ENCODE measurements around the gene ARHGAP22.
A peak's percentile ranks its signal among the peaks of the same experiment; 100 is the strongest.
"Not testable (repeated sequence)": the region's sequence is repeated elsewhere in the genome, so short reads cannot be mapped to it uniquely, and the experiment has no call there.

Gene ARHGAP22, protein sequence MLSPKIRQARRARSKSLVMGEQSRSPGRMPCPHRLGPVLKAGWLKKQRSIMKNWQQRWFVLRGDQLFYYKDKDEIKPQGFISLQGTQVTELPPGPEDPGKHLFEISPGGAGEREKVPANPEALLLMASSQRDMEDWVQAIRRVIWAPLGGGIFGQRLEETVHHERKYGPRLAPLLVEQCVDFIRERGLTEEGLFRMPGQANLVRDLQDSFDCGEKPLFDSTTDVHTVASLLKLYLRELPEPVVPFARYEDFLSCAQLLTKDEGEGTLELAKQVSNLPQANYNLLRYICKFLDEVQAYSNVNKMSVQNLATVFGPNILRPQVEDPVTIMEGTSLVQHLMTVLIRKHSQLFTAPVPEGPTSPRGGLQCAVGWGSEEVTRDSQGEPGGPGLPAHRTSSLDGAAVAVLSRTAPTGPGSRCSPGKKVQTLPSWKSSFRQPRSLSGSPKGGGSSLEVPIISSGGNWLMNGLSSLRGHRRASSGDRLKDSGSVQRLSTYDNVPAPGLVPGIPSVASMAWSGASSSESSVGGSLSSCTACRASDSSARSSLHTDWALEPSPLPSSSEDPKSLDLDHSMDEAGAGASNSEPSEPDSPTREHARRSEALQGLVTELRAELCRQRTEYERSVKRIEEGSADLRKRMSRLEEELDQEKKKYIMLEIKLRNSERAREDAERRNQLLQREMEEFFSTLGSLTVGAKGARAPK

DNA sequence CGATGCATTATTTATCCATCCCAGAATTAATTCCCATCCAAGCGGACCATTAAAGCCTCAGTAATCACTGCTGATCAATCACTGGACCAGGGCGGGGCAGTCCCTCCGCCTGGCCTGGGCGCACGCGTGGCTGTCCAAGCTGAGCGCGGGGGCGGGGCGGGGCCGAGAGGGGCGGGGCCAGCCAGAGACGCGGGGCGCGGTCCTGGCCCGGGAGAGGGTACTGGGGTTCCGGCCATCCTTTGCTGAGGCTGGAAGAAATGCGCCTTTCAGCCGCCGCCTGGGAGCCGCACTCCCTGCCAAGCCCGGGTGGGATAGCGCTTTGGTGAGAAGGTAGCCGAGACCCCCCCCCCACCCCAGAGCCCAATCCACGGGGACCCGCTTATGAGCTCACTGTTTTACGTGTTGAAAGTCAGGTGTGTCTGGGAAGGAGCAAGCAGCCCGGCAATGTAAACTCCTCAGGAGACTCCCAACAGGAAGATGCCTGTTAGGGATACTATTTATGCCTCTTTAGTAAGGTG, at the start of gene ARHGAP22:
TSS of gene ARHGAP22 (minus strand) at position 83 of the 518 bp plus-strand sequence. CDS start 277 bp downstream, outside the sequence.
- peak; percentile 13 for DNase-seq

DNA sequence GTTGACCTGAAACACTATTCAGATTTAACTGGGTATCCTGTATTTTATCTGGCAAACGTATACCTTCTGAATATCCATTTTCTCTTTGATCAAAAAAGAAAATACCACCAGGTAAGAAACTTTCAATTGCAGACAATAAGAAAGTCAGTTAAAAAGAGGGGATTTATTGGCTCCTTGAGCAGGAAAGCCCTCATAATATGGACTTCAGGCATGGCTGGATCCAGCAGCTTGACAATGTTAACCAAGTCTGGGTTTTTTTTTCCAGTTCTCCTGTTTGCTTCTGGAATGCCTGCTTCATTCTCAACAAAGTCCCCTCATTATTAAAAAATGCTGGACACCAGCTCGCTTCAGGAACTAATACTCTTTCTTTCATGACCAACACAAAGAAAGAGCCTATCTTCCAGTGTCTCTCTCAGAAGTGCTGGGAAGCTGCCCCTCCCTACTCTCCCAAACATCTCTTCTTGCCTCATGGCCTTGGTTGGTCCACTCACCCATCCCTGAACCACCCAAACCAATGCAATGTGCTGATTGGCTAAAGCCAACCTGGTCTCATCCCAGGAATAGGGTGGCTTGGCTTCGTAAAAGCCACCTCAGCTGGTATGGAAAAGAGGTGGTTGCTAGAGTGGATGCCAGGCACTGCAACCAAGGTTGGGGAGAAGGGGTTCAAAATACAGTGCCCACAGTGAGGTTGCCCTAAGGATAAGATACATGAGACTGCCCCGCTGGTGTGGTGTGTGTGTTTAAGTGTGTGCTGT, 49.2 kb upstream of the ARHGAP22 start:
- DNase-seq, result no peak

DNA sequence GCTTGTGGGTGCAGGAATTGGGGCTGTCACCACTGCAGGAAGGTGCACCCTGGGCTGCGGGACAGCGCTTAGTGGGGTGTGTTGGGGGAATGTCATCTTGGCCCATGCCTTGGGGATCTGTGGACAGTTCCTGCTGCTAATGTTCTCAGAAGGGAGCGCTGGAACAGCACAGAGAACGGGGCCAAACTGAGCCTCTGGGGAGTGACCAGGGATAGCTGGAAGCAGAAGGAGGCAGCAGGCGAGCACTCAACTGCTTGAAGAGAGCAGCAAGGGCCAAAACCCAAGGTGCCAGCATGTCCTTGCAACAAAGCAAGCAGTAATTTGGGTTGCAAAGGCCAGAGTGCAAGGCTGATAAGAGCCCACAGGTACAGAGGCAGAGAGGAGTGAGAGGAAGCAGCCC, 48.5 kb upstream of the ARHGAP22 start:
- DNase-seq, result no peak

DNA sequence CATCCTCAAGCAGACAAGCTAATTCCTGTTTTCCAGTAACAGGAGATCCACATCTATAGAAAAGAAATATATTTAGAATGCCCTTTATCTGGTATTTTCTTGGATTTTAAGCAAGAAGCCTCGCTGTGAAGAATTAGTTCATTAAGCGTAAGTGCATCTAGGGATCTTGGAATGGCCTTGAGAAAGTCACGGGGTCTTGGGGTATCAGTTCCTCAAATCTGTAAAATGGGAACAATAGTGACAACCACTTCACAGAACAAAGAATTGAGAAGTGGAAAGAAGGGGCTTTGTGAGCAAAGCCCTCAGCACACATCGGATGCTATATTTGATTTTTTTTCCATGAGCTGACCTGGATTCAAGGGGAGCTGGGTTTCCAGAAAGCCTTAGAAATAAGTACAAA, 47.5 kb upstream of the ARHGAP22 start:
- DNase-seq, result no peak

DNA sequence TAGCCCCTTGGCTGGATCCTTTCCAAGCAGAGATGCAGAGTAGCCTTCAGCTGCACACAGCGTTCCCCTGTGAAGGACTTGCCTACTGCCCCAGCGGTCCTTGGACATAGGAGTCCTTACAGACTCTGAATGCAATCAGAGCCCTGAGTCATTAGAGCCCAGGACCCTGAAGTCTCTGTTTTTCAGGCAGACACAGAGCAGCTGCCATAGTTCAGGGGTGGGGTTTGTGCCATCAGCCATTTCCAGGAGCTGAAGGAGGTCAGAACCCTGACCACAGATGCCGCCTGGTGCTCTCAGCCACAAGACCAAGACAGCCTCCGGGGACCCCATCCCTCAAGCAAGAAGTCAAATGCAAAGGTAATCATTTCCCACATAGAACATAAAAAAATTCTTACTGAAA, 47.0 kb upstream of the ARHGAP22 start:
- no peak for DNase-seq

DNA sequence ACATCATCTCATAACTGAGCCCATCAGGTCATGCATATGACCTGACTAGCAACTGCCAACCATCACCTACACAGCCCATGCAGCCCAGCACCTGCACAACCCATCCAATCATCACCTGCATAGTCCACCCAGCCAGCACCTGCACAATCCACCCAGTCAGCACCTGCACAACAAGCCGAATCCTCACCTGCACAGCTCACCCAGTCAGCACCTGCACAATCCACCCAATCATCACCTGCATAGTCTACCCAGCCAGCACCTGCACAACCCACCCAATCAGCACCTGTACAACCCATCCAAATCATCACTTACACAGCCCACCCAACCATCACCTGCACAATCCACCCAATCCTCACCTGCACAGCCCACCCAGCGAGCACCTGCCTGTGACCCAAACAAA, 46.4 kb upstream of the ARHGAP22 start:
- no peak for DNase-seq

DNA sequence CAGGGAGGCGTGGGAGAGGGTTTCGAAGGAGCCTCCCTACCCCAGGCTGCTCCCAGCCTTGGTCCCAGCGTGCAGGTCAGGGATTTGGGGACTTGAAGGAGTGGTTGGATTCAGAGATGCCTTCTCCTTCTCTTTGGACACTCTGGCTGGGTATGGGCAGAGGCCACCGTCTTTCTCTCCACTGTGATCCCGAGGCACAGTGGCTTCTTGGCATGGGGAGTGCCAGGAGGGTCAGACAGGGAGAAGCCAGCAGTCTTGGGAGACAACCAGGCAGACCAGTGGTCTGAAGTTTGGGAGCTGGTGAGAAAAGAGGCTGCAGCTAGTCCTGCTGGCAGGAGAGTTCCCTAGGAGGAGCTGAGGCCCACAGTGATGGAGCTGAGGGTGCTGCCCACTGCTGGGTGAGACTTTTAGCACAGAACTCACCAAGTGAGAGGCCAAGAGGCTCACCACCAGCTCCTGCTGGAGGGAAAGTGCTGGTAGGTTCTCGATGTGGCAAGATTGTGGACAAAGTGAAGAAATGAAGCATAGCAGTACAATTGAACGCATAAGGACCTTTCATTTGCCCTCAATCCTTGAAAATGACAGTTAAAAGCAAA, 44.6 kb upstream of the ARHGAP22 start:
- DNase-seq, result no peak

DNA sequence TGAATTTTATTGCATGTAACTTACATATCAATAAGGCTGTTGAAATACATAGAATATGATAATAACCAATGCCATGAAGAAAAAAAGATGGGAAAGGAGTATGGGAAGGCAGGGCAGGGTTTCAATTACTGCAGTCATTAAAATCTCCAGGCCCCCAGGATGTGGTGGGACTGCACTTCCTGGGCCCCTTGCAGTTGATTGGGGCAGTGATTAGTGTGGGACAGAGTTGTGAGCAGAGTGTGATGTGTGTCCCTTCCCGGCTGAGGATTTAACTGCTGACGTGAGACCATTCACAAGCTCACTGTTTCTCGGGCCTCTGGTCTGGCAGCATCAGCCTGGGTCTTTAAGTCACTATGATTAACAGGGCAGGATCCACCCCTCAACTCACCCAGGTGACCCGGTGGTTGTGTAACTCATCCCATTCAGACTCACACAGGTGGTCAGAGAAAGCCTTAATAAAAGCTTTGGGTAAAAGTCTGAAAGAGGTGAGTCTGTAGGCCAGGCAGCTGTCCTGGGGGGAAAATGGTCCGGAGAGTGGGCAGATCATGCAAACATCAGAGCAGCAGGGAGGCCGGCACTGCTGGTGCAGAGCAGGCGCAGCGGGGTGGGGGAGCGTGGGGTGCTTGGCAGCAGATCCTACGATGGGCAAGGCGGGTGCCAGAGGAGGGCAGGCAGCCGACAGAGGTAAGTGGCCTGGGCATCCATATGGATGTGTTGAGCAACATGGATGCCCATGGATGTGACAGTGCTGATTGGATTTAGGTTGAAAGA, 43.5 kb upstream of the ARHGAP22 start:
- no peak for DNase-seq

DNA sequence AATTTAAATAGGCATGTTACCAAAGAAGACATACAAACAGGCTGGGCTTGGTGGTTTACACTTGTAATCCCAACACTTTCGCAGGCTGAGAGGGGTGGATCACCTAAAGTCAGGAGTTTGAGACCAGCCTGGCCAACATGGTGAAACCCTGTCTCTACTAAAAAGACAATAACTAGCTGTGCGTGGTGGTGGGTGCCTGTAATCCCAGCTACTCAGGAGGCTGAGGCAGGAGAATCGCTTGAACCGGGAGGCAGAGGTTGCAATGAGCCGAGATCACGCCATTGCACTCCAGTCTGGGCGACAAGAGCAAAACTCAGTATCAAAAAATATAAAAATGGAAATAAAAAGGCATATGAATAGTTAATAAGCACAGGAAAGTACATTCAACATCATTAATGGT, 42.2 kb upstream of the ARHGAP22 start:
- DNase-seq, result not testable (repeated sequence)

DNA sequence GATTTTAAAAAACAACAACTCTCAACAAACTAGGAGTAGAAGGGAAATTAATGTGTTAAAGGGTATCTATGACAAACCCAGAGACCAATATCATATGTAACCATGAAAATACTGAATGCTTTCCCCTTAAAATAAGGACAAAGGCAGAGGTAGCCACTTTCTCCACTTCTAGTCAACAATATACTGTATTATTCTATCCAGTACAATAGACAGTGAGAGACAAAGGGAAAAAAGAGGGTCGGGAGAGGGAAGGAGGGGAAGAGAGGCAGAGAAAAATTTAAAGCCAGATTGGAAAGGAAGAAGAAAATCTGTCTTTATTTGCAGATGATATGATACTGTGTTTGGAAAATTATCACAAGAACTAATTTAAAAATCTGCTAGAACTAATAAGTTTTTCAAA, 40.7 kb upstream of the ARHGAP22 start:
- DNase-seq, result no peak

DNA sequence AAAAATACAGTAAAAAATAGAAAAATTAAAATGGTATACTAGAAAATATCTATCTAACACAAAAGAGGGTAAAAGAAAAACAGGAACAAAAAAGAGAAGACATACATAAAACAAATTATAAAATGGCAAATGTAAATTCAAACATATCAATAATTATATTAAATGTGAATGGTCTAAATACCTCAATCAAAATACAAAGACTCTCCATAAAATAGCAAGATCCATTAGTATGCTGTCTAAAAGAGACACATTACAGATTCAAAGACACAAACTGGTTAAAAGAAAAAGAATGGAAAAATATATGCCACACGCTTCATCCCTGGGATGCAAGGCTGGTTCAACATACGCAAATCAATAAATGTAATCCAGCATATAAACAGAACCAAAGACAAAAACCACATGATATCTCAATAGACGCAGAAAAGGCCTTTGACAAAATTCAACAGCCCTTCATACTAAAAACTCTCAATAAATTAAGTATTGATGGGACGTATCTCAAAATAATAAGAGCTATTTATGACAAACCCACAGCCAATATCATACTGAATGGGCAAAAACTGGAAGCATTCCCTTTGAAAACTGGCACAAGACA, 36.3 kb upstream of the ARHGAP22 start:
- DNase-seq, result not testable (repeated sequence)

DNA sequence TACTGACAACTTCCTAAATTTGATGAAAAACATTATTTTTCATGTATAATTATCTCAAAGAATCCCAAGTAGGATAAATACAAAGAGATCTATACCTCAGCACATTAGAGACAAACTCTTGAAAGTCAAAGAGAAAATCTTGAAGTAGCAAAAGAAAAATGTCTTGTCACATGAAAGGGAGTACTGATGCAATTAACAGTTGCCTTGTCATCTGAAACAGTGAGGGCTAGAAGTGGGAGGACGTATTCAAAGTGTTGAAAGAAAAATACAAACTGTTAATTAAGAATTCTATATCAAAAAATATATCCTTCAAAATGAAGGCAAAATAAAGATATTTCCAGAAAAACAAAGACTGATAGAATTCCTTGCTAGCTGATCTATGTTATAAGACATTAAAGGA, 35.5 kb upstream of the ARHGAP22 start:
- DNase-seq, result no peak

DNA sequence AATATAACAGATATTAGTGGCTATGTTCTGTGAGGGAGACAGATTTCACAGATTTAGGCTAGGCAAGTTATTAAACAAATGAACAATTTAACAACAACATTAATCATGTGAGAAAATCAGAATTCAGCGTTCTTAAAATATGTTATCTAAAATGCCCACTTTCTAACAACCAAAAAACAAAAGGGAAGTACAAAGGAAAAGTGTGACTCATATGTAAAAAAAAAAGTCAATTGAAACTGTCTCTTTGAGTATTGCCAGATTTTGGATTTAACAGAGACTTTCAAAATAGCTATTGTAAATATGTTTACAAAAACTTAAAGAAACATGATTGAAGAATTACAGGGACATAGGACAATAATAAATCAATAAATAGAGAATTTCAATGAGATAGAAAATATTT, 34.8 kb upstream of the ARHGAP22 start:
- DNase-seq, result no peak

DNA sequence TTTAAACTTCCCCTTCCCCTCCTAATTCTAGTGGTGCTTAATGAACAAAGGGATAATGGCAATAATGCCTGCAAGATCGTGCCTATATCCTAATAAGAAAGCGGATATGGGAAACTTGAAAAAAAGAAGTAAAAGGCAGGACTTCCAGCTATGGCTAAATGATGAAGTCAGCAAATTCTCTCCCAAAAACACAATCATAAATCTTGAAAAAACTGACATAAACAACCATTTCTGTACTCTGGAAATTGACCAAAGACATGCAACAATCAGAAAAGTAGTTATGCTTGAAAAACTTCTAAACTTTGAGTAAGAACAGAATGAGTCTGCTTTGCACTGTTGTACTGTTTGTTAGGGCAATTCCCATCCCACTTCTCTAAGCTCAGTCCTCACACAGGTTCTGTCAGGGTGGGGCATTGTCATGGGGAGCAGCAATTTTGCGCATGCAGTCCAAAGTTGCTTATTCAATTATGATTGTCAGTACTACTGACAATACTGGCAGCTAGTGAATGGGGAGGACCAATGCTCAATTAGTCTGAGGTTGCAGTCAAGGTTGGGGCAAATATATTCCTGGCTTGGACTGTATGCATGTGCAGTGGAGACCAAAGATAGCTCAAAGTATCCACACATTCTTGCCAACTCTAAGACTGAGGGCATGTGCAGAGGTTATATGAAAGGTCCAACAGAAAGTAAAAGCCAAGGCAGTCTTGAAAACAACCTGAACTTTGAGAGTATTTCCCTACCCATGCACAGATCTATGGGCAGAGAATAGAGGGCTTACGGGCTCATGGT, 34.1 kb upstream of the ARHGAP22 start:
- no peak for DNase-seq

DNA sequence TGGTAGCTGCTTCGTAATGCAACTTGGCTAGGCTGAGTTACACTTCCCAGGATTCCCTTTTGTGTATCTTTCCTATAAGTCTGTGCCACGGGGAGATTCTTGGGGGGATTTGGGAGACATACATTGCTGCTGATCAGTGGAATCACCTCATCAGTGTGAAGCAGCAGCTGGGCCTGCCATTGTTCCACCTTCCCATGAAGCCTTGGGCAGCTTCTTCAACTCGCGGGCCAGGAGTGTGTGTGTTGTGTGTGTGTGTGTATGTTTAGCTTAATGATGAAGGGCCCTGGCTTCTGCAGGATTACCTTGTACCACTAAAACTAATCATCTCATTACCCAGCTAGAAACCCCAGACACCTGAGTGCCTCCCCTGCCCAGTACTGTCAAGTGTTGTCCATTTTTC, 33.3 kb upstream of the ARHGAP22 start:
- DNase-seq, result no peak

DNA sequence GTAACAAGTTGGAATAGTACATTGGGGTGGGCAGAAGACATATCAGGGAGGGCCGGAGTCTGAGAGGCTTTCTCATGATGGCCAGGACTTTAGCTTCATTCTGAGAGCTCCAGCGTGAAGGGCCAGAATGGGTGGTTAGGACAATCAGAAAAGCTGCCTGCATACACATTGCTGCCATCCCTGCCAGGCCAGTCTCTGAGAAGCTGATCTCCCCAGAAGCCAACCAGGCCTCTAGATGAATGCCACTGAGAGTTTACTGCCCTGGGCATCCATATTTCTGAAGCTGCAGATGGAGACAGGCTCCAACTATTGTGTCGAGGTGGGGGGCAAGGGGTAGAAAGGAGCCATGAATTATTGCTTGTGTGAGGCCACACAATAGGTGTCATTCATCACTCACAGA, 32.0 kb upstream of the ARHGAP22 start:
- no peak for DNase-seq

DNA sequence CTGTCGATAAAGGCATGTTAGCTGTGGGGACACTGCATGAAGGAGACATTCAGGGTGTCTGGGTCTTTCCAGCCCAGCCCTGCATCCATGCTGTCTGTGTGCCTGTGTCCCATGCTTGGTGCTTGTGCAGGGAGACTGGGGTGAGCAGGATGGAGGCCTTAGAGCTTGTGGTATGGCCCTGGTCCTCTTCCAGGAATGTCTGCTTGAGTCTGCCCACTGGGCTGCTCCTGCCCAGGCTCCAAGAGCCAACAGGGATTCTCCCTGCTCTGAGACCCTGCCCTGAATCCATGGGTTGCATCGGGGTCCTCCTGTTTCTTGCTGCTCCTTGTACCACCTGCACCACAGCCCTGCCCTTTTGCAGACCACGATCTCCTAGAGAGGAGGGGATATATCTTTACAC, 31.4 kb upstream of the ARHGAP22 start:
- no peak for DNase-seq

DNA sequence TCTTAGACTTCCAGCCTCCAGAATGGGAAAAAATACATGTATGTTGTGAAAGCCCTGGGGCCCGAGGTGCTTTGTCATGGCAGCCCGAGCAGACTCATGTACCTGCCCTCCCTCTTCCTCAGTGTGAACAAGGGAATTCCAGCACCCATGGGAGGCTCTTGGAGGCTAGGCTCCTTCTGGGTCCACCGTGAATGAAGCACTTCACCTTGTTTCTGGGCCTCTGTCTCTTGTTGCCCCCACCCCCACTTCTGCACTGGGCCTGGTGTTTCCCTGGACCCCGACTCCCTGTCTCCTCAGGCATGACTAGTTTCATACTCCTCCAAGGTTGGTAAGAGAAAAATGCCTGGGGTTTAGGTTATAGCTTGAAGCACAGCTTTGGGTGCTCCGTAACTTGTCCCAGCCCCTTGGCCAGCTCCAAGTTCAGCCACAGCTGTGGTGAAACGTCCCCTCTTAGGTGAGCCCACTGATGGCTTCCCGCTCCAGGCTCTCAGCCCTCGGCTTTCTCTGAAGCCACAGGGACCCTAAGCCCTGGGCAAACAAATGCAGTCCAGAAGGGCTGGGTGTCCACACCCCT, 30.2 kb upstream of the ARHGAP22 start:
- no peak for DNase-seq

DNA sequence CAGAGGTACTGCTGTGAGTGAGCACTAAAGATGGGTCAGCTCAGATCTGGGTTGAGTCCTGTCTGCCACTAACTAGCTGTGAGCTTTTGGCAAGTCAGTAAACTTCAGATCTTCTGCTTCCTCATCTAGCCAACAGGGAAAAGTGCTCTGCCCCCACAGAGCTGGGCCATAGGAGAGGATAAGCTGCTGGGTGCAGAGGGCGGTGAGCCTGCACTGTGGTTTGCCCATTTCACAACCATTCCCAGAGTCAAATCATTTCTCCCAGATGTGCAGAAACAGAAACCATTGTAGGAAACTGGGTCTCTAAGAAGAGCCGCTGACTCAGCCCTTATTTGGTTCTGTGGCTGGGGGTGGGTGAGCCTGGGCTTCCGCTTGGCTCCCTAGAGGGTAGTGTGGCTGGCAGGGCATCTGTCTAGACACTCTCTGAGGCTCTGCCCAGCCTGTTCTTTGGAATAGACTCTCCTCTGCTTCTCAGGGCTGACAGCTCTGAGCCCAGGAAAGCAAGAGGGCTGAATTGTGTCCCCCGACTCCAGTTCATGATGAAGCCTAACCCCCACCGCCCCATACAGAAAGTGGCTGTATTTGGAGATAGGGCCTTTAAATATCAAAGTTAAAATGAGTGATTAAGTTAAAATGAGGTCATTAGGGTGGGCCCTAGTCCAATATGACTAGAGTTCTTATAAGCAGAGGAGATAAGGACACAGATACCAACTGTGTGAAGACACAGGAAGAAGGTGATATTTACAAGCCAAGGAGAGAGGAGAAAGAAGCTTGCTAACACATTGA, 29.5 kb upstream of the ARHGAP22 start:
- DNase-seq, result no peak
